HFF-Myc (cell line): Measurements from ENCODE around the gene SCIMP.

Source experiments
- DNase-seq: peaks from one replicate; pipeline ENCODE4 v3.0.0-alpha.2; 2011; ENCODE audit warnings: low read depth; ENCODE audit errors: extremely low read depth
- H3K4me3 ChIP-seq: replicated peaks from 2 replicates; pipeline ENCODE4 v1.5.1; 2011; ENCODE audit warnings: low read depth, mild to moderate bottlenecking, control low read depth, low read length
- CTCF ChIP-seq: IDR thresholded peaks from 2 replicates; pipeline ENCODE4 v1.5.1; 2012; ENCODE audit warnings: mild to moderate bottlenecking, low read depth, low read length, control low read depth; ENCODE audit errors: missing control alignments

The SCIMP gene

DNA sequence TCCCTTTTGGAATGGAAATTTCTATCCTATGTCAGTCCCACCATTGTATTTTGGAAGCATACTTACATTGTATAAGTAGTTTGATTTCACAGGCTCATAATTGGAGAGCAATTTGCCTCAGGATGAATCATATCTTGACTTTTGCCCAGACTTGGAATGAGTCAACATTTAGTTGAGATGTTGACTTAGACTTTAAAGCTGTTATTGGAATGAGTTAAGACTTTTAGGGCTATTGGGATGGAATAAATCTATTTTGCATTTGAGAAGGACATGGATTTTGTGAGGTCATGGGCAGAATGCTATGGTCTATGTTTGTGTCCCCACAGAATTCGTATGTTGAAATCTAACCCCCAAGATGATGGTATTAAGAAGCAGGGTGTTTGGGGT is 30.8 kb downstream of the SCIMP start:
- TF ChIP-seq CTCF, result no peak
- no peak overlapping the region for H3K4me3 ChIP-seq
- DNase-seq, result no peak

DNA sequence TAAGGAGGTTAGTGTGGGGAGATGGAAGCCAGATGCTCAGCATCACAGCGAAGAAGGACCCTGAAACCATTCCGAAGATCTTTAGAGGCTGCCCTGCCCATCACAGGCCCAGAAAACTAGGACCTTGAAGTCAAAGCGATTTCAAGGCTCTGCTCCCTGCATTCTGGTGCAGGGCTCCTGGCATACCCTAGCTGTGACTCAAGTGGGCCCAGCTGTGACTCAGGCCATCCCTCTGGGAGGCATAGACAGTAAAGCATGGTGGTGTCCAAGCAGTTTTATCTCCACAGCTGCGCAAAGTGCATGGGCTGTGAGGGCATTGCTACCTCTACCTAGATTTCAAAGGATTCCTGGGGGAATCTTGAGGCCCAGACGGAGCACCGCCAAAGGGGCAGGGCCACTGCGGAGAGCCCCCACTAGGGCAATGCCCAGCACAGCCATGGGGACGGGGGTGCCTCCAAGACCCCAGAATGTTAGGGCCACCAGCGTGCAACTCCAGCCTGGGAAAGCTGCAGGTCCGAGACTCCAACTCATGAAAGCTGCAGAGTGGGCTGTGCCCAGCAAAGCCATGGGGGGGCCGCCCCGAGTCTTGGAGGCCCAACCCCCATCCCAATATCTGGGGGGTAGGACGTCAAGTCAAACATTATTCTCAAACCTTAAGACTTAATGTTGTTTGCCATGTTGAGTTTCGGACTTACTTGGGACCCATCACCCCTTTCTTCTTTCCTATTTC is 31.3 kb downstream of the SCIMP start:
- no peak overlapping the region for H3K4me3 ChIP-seq
- no peak for DNase-seq
- TF ChIP-seq CTCF, result no peak

GRCh38 chr17:5201011-5201410 is 33.6 kb downstream of the SCIMP start:
- no peak for TF ChIP-seq CTCF
- no peak for DNase-seq
- no peak overlapping the region for H3K4me3 ChIP-seq

DNA sequence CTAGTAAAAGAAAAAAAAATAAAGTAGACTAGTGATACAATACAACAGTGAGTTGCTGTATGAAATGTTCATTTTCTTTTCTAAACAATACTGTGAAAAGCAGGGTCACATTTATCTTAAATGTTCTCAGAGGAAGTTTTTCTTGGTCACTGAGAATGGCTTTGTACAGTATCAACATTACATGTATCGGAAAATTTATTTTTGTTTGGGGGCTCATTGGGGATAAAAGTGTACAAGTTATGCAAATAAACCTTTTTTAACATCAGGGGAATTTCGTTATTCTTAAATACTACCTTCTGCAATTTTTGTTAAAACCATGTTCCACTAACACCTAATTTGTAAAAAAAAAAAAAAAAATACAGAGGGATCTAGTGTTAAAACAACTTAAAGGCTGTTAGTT is 34.3 kb downstream of the SCIMP start:
- no peak overlapping the region for H3K4me3 ChIP-seq
- no peak for TF ChIP-seq CTCF
- no peak for DNase-seq

DNA sequence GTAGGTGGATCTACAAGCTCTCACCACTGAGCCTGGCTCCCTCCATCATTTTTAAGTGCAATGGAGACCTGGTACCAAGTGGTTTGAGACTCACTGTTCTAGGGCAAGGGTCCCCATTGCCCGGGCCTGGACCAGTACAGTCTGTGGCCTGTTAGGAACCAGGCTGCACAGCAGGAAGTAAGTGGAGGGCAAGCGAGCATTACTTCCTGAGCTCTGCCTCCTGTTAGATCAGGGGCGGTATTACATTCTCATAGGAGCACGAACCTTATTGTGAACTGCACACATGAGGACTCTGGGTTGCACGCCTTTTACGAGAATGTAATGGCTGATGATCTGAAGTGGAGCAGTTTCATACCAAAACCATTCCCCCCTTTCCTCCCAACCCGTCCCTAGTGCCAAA is 36.2 kb downstream of the SCIMP start:
- no peak overlapping the region for H3K4me3 ChIP-seq
- DNase-seq, result no peak
- no peak for TF ChIP-seq CTCF

DNA sequence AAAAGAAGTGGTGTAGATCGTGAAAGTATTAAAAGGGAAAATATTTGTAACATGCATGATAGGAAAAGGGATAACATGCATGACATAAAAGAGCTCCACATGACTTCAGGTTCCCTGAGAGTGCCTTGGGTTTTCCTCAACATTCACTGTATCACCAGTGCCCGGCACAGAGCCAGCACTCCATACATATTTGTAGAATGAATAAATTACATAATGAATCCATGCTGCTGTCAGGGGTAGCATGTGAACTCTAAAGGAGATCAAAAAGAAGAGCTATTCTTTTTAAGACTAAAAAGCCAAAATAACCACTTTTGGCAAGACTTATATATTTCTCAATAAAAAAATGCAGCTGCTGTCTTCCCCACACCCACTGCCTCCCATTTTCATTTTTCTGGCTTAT is 40.3 kb downstream of the SCIMP start:
- TF ChIP-seq CTCF, result no peak
- DNase-seq, result no peak
- no peak overlapping the region for H3K4me3 ChIP-seq
